GM19193 (cell line): ENCODE results near the gene RAD51B.

Experiments
- POLR2A ChIP-seq: IDR thresholded peaks from 4 replicates; pipeline ENCODE4 v1.6.1; 2011; ENCODE audit not compliant: insufficient read depth, insufficient read length; ENCODE audit errors: extremely low read depth

Gene RAD51B

GRCh38 chr14:68075382-68076029 is 255.9 kb downstream of the RAD51B start:
- TF ChIP-seq POLR2A, result no peak

GRCh38 chr14:68076451-68076850 is 256.9 kb downstream of the RAD51B start:
- TF ChIP-seq POLR2A, result no peak

- no peak for TF ChIP-seq POLR2A
These were observed 260.5 kb downstream of the RAD51B start for GRCh38 chr14:68079941-68080697.

GRCh38 chr14:68081489-68081888 is 261.9 kb downstream of the RAD51B start:
- TF ChIP-seq POLR2A, result no peak

- TF ChIP-seq POLR2A, result no peak
These were observed 263.2 kb downstream of the RAD51B start for GRCh38 chr14:68082698-68083291.

GRCh38 chr14:68084256-68084655 is 264.7 kb downstream of the RAD51B start:
- no peak for TF ChIP-seq POLR2A

GRCh38 chr14:68085742-68086141 is 266.2 kb downstream of the RAD51B start:
- no peak for TF ChIP-seq POLR2A

- TF ChIP-seq POLR2A, result no peak
These were observed 268.9 kb downstream of the RAD51B start for GRCh38 chr14:68088451-68088854.

- TF ChIP-seq POLR2A, result no peak
These were observed 269.7 kb downstream of the RAD51B start for GRCh38 chr14:68089146-68089731.

GRCh38 chr14:68094158-68094557 is 274.6 kb downstream of the RAD51B start:
- no peak for TF ChIP-seq POLR2A

GRCh38 chr14:68094752-68095151 is 275.2 kb downstream of the RAD51B start:
- no peak for TF ChIP-seq POLR2A

GRCh38 chr14:68097727-68098126 is 278.1 kb downstream of the RAD51B start:
- no peak for TF ChIP-seq POLR2A

GRCh38 chr14:68098834-68099233 is 279.3 kb downstream of the RAD51B start:
- TF ChIP-seq POLR2A, result no peak

- no peak for TF ChIP-seq POLR2A
These were observed 280.0 kb downstream of the RAD51B start for GRCh38 chr14:68099495-68100045.

- no peak for TF ChIP-seq POLR2A
These were observed 284.3 kb downstream of the RAD51B start for GRCh38 chr14:68103853-68104252.

GRCh38 chr14:68104518-68104917 is 284.9 kb downstream of the RAD51B start:
- TF ChIP-seq POLR2A, result no peak

- TF ChIP-seq POLR2A, result no peak
These were observed 286.2 kb downstream of the RAD51B start for GRCh38 chr14:68105816-68106215.
